GM12878 (cell line): ENCODE data around the gene AP1M1.

Experiments
- CEBPB ChIP-seq, 2 experiments: fragments of 150-350 bp in 1 of 2; IDR thresholded peaks; 2 replicates each; pipeline ENCODE4 v1.6.1; 2012 to 2014; ENCODE audit warnings: low read depth in 2 of 2, low read length in 2 of 2, borderline replicate concordance in 1 of 2, inconsistent platforms in 1 of 2
- CREB1 ChIP-seq: IDR thresholded peaks from 2 replicates; pipeline ENCODE4 v1.6.1; 2012; ENCODE audit warnings: low read depth, mild to moderate bottlenecking, inconsistent platforms
- CTCF ChIP-seq, 3 experiments: IDR thresholded peaks in 2 of 3; conservative IDR thresholded peaks in 1 of 3; 2 replicates each; pipeline ENCODE4 v1.5.1; 2011; ENCODE audit warnings: low read depth in 3 of 3, low read length in 3 of 3, mild to moderate bottlenecking in 3 of 3, control low read depth in 2 of 3, moderate library complexity in 2 of 3, inconsistent platforms in 1 of 3, mixed read lengths in 1 of 3; ENCODE audit not compliant: control insufficient read depth in 2 of 3, insufficient read depth in 1 of 3; ENCODE audit errors: extremely low read depth in 1 of 3
- EGR1 ChIP-seq, 2 experiments: IDR thresholded peaks; 1 replicate in 1 of 2; 2 replicates in 1 of 2; pipeline ENCODE4 v1.6.1; 2011 to 2012; ENCODE audit warnings: low read depth in 2 of 2, low read length in 2 of 2, borderline replicate concordance in 1 of 2, mild to moderate bottlenecking in 1 of 2, moderate library complexity in 1 of 2
- RAD21 ChIP-seq: IDR thresholded peaks from 2 replicates; pipeline ENCODE4 v1.6.1; 2011; ENCODE audit warnings: mild to moderate bottlenecking, low read depth, low read length, moderate library complexity; ENCODE audit not compliant: insufficient read depth
- RELA ChIP-seq: fragments of 450-650 bp; IDR thresholded peaks from 2 replicates; pipeline ENCODE4 v1.8.0; 2014; ENCODE audit warnings: borderline replicate concordance; ENCODE audit not compliant: partially characterized antibody
- TCF12 ChIP-seq: IDR thresholded peaks from 2 replicates; pipeline ENCODE4 v1.6.1; 2011; ENCODE audit warnings: low read depth, mild to moderate bottlenecking, low read length
- ZNF274 ChIP-seq: IDR thresholded peaks from one replicate; pipeline ENCODE4 v1.8.0; 2011; ENCODE audit not compliant: insufficient read length, insufficient read depth

GRCh38 chr19:16281743-16282142 lies 84.0 kb downstream of the AP1M1 start:
- TF ChIP-seq RAD21 (no peak), CEBPB (IDR thresholded peaks at IDR 0.05; ENCODE audit: borderline replicate concordance in 1 of 2, low read depth in 2 of 2, low read length in 2 of 2) (no peak), CTCF (IDR thresholded peaks at IDR 0.05 in 2 of 3, conservative IDR thresholded peaks at IDR 0.05 in 1 of 3; ENCODE audit: control insufficient read depth in 2 of 3, extremely low read depth in 1 of 3, insufficient read depth in 1 of 3, low read depth in 3 of 3, low read length in 3 of 3) (no peak), CREB1 (no peak), TCF12 (no peak), ZNF274 (no peak), RELA (no peak), EGR1 (IDR thresholded peaks at IDR 0.05; ENCODE audit: borderline replicate concordance in 1 of 2, low read depth in 2 of 2, low read length in 2 of 2) (no peak)
